IMR-90 (cell line): ENCODE measurements around the gene GPSM1. TPM values are rescaled to one million over a fixed set of nuclear protein-coding genes. Genes with fewer than 3 reads are reported as not detected.

Source experiments
- MXI1 ChIP-seq: IDR thresholded peaks from 2 replicates; pipeline ENCODE4 v1.6.1; 2012; ENCODE audit warnings: low read depth, mild to moderate bottlenecking, low read length, moderate library complexity, borderline replicate concordance
- USF2 ChIP-seq: fragments of 150-350 bp; IDR thresholded peaks from 2 replicates; pipeline ENCODE4 v1.6.1; 2017; ENCODE audit warnings: mild to moderate bottlenecking, antibody characterized with exemption, low read length, low read depth
- polyA plus RNA-seq, 3 experiments: library from polyadenylated mRNA; depleted of rRNA; stranded (reverse); fragments of >200 nt; gene quantifications; 2 replicates each; pipeline ENCODE4 v1.2.3, GENCODE V29; 2012; ENCODE audit warnings: low replicate concordance in 1 of 3
- total RNA-seq: library from RNA; depleted of rRNA; stranded (reverse); fragments of >200 nt; gene quantifications from 2 replicates; pipeline ENCODE4 v1.2.3, GENCODE V29; 2012

Gene GPSM1
- total and polyA plus RNA-seq, 2 of the 4 experiments (the other 2 are of a cell fraction) = 28.7 to 71.2 TPM

- TF ChIP-seq USF2 = no peak
- TF ChIP-seq MXI1 = no peak
Observed at GRCh38 chr9:136359774-136360718, 32.7 kb downstream of the GPSM1 start (continued).
